ENCODE measurements around the gene WDCP.

The WDCP gene

GRCh38 chr2:24020244-24020643 lies 26.9 kb downstream of the WDCP start:
- Histone ChIP-seq H3K27ac (ENCODE audit: low read length) (no peak overlapping the region), H3K36me3 (replicated peaks; ENCODE audit: low read depth, low read length) (no peaks in the 10 kb centered on the region), H3K27me3 (ENCODE audit: low read depth, low read length) (no peaks in the 10 kb centered on the region), H3K9ac (ENCODE audit: low read length) (no peak overlapping the region), H3K4me3 (ENCODE audit: low read length) (no peak overlapping the region), H3K4me2 (ENCODE audit: low read length) (no peak overlapping the region), H4K20me1 (ENCODE audit: insufficient read depth, low read length) (no peaks in the 10 kb centered on the region), H3K79me2 (ENCODE audit: low read length) (no peaks in the 10 kb centered on the region), H3K4me1 (ENCODE audit: low read length) (no peaks in the 10 kb centered on the region), H2AFZ (ENCODE audit: low read depth, low read length) (no peak overlapping the region), H3K9me3 (ENCODE audit: insufficient read depth, low read length) (no peaks in the 10 kb centered on the region)
- TF ChIP-seq CTCF (IDR thresholded peaks at IDR 0.05; ENCODE audit: low read depth, low read length) (no peak), EZH2phosphoT487 (IDR thresholded peaks at IDR 0.05; ENCODE audit: low read depth) (no peak)

DNA sequence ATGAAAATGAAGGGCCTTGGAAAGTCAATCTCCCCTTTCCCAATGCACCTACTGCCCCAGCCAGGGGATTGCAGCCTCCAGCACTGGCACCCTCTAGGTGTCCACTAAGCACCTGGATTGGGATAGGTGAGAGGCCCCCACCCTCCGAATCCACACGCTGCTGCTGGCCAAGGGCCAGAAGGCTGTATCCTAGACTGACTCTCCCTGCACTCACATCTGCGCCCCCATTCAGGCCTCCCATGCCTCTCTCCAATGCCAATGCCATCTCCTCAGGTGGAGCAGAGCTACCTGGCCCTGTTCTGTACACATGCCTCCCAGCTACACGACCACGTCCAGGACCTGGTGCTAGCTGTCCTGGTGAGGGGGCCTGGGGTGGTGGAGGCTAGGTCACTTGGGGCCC lies 27.5 kb downstream of the WDCP start:
- no peaks in the 10 kb centered on the region for H3K9me3 ChIP-seq (ENCODE audit: insufficient read depth, low read length)
- no peak overlapping the region for H2AFZ ChIP-seq (ENCODE audit: low read depth, low read length)
- H3K27ac ChIP-seq (ENCODE audit: low read length) = no peak overlapping the region
- H3K36me3 ChIP-seq (replicated peaks; ENCODE audit: low read depth, low read length) = no peaks in the 10 kb centered on the region
- TF ChIP-seq EZH2phosphoT487 (IDR thresholded peaks at IDR 0.05; ENCODE audit: low read depth) (no peak), CTCF (IDR thresholded peaks at IDR 0.05; ENCODE audit: low read depth, low read length) (no peak)
- H4K20me1 ChIP-seq (ENCODE audit: insufficient read depth, low read length) = no peaks in the 10 kb centered on the region
- no peak overlapping the region for H3K4me3 ChIP-seq (ENCODE audit: low read length)
- H3K4me1 ChIP-seq (ENCODE audit: low read length) = no peaks in the 10 kb centered on the region
- no peaks in the 10 kb centered on the region for H3K79me2 ChIP-seq (ENCODE audit: low read length)
- H3K27me3 ChIP-seq (ENCODE audit: low read depth, low read length) = no peaks in the 10 kb centered on the region
- no peak overlapping the region for H3K9ac ChIP-seq (ENCODE audit: low read length)
- H3K4me2 ChIP-seq (ENCODE audit: low read length) = no peak overlapping the region

GRCh38 chr2:24018241-24018640 lies 28.9 kb downstream of the WDCP start:
- Histone ChIP-seq H3K36me3 (replicated peaks; ENCODE audit: low read depth, low read length) (no peaks in the 10 kb centered on the region), H2AFZ (ENCODE audit: low read depth, low read length) (no peak overlapping the region), H3K4me1 (ENCODE audit: low read length) (no peaks in the 10 kb centered on the region), H3K9ac (ENCODE audit: low read length) (no peak overlapping the region), H3K4me3 (ENCODE audit: low read length) (no peak overlapping the region), H3K4me2 (ENCODE audit: low read length) (no peak overlapping the region), H3K27me3 (ENCODE audit: low read depth, low read length) (no peaks in the 10 kb centered on the region), H3K9me3 (ENCODE audit: insufficient read depth, low read length) (no peaks in the 10 kb centered on the region), H3K27ac (ENCODE audit: low read length) (no peak overlapping the region), H3K79me2 (ENCODE audit: low read length) (no peaks in the 10 kb centered on the region), H4K20me1 (ENCODE audit: insufficient read depth, low read length) (no peaks in the 10 kb centered on the region)
- TF ChIP-seq EZH2phosphoT487 (IDR thresholded peaks at IDR 0.05; ENCODE audit: low read depth) = no peak

- H3K36me3 ChIP-seq (replicated peaks; ENCODE audit: low read depth, low read length) = no peaks in the 10 kb centered on the region
- no peak overlapping the region for H2AFZ ChIP-seq (ENCODE audit: low read depth, low read length)
- no peak overlapping the region for H3K4me3 ChIP-seq (ENCODE audit: low read length)
- H3K4me2 ChIP-seq (ENCODE audit: low read length) = no peak overlapping the region
- TF ChIP-seq CTCF (IDR thresholded peaks at IDR 0.05; ENCODE audit: low read depth, low read length) = no peak
- TF ChIP-seq EZH2phosphoT487 (IDR thresholded peaks at IDR 0.05; ENCODE audit: low read depth) = no peak
- H3K9me3 ChIP-seq (ENCODE audit: insufficient read depth, low read length) = no peaks in the 10 kb centered on the region
- no peaks in the 10 kb centered on the region for H3K79me2 ChIP-seq (ENCODE audit: low read length)
- H3K27ac ChIP-seq (ENCODE audit: low read length) = no peak overlapping the region
- H3K27me3 ChIP-seq (ENCODE audit: low read depth, low read length) = no peaks in the 10 kb centered on the region
- no peaks in the 10 kb centered on the region for H4K20me1 ChIP-seq (ENCODE audit: insufficient read depth, low read length)
- H3K4me1 ChIP-seq (ENCODE audit: low read length) = no peaks in the 10 kb centered on the region
- no peak overlapping the region for H3K9ac ChIP-seq (ENCODE audit: low read length)
These were observed 29.5 kb downstream of the WDCP start for GRCh38 chr2:24017711-24018110.
